Activated T-helper 2 cell treated with anti-CD3 and anti-CD28 coated beads, Interferon-gamma antibody, Interleukin-2, Interleukin-4, amounts not matched to agents 10 μg/mL and 5 μg/mL and 100 μg/mL, durations not matched to agents 14 hours and 24 hours and 36 hours (primary cell): ENCODE results near the gene DNAH3. TPM values are rescaled to one million over a fixed set of nuclear protein-coding genes. Genes with fewer than 3 reads are reported as not detected.

Source experiments
- DNase-seq: peaks from one replicate; pipeline ENCODE4 v3.0.0; 2021; ENCODE audit warnings: low spot score
- H3K27ac Mint-ChIP-seq: one replicate; pipeline ENCODE4 v1.8.0; 2021; ENCODE audit warnings: mixed read lengths
- H3K27me3 Mint-ChIP-seq: one replicate; pipeline ENCODE4 v1.8.0; 2021; ENCODE audit warnings: low read depth, mixed read lengths
- H3K36me3 Mint-ChIP-seq: one replicate; pipeline ENCODE4 v1.8.0; 2021; ENCODE audit warnings: low read depth, mixed read lengths
- H3K4me1 Mint-ChIP-seq: one replicate; pipeline ENCODE4 v1.8.0; 2021; ENCODE audit warnings: low read depth, mixed read lengths
- H3K4me3 Mint-ChIP-seq: one replicate; pipeline ENCODE4 v1.8.0; 2021; ENCODE audit warnings: low read depth, mild to moderate bottlenecking, moderate library complexity, mixed read lengths
- H3K9me3 Mint-ChIP-seq: one replicate; pipeline ENCODE4 v1.8.0; 2021; ENCODE audit warnings: mixed read lengths
- intact Hi-C: fragments of 100-400 bp; cut with micrococcal nuclease; formaldehyde crosslinking; loops from one replicate; pipeline ENCODE4 v1.15.1; 2023
- total RNA-seq: library from RNA; stranded (reverse); gene quantifications from 2 replicates; pipeline ENCODE4 v1.2.3, GENCODE V29; 2022

Gene DNAH3
- total RNA-seq, 1 donor from 2014 or later = 0.02 TPM

- DNase-seq = no peak
- intact Hi-C loops = no loop called here
- Mint-ChIP-seq H3K4me3 (no peak overlapping the region), H3K4me1 (no peaks in the 10 kb centered on the region), H3K27ac (no peak overlapping the region), H3K36me3 (no peaks in the 10 kb centered on the region), H3K9me3 (no peaks in the 10 kb centered on the region), H3K27me3 (peaks cover 4% of the 10 kb centered on the region)
Measured at GRCh38 chr16:21037736-21038135, 112.9 kb downstream of the DNAH3 start.

DNA sequence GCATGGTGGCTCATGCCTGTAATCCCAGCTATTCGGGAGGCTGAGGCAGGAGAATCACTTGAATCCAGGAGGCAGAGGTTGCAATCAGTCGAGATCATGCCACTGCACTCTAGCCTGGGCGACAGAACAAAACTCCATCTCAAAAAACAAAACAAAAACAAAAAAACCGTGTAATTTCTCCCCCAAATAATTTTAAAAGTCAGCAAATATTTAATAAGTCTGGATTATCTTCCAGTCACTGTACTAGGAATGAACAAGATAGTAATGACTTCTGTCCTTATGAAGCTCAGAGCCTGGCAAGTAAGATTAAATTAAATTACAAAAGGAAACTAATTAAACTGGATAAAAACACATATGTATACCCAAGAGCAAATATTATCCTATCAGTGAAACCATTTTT, 113.5 kb downstream of the DNAH3 start:
- intact Hi-C loops = no loop called here
- Mint-ChIP-seq H3K9me3 (no peaks in the 10 kb centered on the region), H3K36me3 (no peaks in the 10 kb centered on the region), H3K27ac (no peak overlapping the region), H3K4me1 (no peaks in the 10 kb centered on the region), H3K27me3 (peaks cover 4% of the 10 kb centered on the region), H3K4me3 (no peak overlapping the region)
- no peak for DNase-seq

DNA sequence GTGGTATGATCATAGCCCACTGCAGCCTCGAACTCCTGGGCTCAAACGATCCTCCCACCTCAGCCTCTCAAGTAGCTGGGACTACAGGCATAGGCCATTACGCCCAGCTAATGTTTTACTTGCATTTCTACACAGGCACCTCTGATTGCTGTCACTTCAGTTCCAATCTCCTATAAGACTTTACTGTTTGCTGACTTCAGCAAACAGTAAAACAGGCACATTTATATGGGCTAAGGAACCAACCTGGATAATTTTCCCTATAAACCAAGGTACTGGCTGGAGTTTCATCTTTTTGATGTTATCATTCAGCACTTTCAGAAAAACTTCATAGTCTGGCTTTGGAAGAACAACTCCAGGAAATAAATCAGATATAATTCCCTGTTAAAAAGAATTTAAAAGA, 114.2 kb downstream of the DNAH3 start:
- no peaks in the 10 kb centered on the region for H3K9me3 Mint-ChIP-seq
- DNase-seq = no peak
- intact Hi-C loops = no loop called here

GRCh38 chr16:21033704-21034103, 116.9 kb downstream of the DNAH3 start:
- Mint-ChIP-seq H3K4me1 (no peaks in the 10 kb centered on the region), H3K4me3 (no peak overlapping the region), H3K27me3 (peaks cover 8% of the 10 kb centered on the region), H3K36me3 (no peaks in the 10 kb centered on the region), H3K27ac (no peak overlapping the region), H3K9me3 (no peaks in the 10 kb centered on the region)
- intact Hi-C loops = no loop called here
- no peak for DNase-seq

More for the DNA sequence above, 114.2 kb downstream of the DNAH3 start:
- no peaks in the 10 kb centered on the region for H3K36me3 Mint-ChIP-seq
- no peak overlapping the region for H3K4me3 Mint-ChIP-seq
- H3K27me3 Mint-ChIP-seq = peaks cover 7% of the 10 kb centered on the region
- H3K27ac Mint-ChIP-seq = no peak overlapping the region
- H3K4me1 Mint-ChIP-seq = no peaks in the 10 kb centered on the region

GRCh38 chr16:21033264-21033663, 117.4 kb downstream of the DNAH3 start:
- H3K4me3 Mint-ChIP-seq = no peak overlapping the region
- H3K27ac Mint-ChIP-seq = no peak overlapping the region
- no peaks in the 10 kb centered on the region for H3K9me3 Mint-ChIP-seq
- no peaks in the 10 kb centered on the region for H3K36me3 Mint-ChIP-seq
- H3K4me1 Mint-ChIP-seq = no peaks in the 10 kb centered on the region
- intact Hi-C loops = no loop called here
- H3K27me3 Mint-ChIP-seq = peaks cover 8% of the 10 kb centered on the region
- DNase-seq = no peak

DNA sequence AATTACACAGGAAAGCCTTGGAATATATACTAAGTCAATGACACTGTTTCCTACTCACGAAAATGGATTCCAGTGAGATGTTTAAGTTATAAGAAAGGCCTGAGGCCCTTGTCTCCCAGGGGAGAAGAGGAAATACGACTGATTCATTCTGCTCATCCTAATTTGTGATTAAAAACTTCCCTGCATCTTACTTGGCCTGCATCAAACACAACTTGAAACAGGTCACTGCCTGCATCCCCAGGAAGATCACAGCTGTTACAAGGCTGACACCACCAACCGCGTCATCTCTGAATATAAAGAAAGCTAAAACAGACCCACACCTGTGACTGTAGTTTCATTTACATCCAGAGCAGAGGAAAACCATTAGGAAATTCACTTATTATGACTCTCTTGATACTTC, 121.9 kb downstream of the DNAH3 start:
- H3K4me3 Mint-ChIP-seq = no peak overlapping the region
- no peaks in the 10 kb centered on the region for H3K9me3 Mint-ChIP-seq

GRCh38 chr16:21026846-21027245, 123.8 kb downstream of the DNAH3 start:
- H3K4me1 Mint-ChIP-seq = peaks cover 10% of the 10 kb centered on the region
- intact Hi-C loops = no loop called here
- no peak overlapping the region for H3K27ac Mint-ChIP-seq
- no peaks in the 10 kb centered on the region for H3K36me3 Mint-ChIP-seq
- no peak for DNase-seq
- no peaks in the 10 kb centered on the region for H3K9me3 Mint-ChIP-seq
- no peak overlapping the region for H3K4me3 Mint-ChIP-seq
- peaks cover 2% of the 10 kb centered on the region for H3K27me3 Mint-ChIP-seq

More for the DNA sequence above, 121.9 kb downstream of the DNAH3 start:
- H3K27ac Mint-ChIP-seq = no peak overlapping the region
- H3K36me3 Mint-ChIP-seq = no peaks in the 10 kb centered on the region
- intact Hi-C loops = no loop called here
- H3K27me3 Mint-ChIP-seq = peaks cover 4% of the 10 kb centered on the region
- H3K4me1 Mint-ChIP-seq = peaks cover 3% of the 10 kb centered on the region
- no peak for DNase-seq

DNA sequence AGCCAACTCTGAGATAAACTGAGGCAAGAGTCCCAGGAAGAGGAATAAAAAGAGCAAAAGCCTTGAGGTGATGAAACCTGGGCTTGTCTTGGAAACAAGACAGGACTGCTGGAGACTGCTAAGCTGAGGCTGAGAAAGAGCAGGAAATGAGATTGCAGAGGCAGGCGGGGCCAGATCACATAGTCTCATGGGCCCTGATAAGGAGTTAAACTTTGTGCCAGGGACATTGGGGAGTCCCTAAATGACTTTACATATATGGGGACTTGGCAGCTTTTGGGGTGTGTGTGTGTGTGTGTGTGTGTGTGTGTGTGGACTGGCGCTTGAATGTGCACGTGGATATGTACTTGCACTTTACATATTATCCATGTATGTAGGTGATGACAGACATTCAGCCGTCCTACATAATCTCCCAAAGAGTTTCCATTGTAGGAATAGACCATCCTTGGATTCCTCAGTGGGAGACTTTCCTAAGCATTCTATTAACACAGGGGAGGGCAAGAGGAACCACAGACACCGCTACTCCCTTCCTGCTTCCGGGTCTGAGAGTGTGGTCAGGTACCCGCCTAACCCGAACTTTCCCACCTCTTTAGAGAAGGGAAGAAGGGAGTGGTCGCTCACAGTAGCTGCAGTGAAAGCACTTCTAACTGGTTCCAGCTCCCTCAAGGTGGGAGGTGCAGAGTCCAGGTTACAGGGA, 127.0 kb downstream of the DNAH3 start:
- intact Hi-C loops = no loop called here
- no peaks in the 10 kb centered on the region for H3K9me3 Mint-ChIP-seq
- DNase-seq = no peak
- H3K4me1 Mint-ChIP-seq = peaks cover 10% of the 10 kb centered on the region
- no peak overlapping the region for H3K27ac Mint-ChIP-seq
- peaks cover 2% of the 10 kb centered on the region for H3K27me3 Mint-ChIP-seq
- H3K36me3 Mint-ChIP-seq = no peaks in the 10 kb centered on the region
- no peak overlapping the region for H3K4me3 Mint-ChIP-seq

- Mint-ChIP-seq H3K27me3 (peaks cover 14% of the 10 kb centered on the region), H3K27ac (no peak overlapping the region), H3K9me3 (no peaks in the 10 kb centered on the region), H3K4me3 (no peak overlapping the region), H3K36me3 (no peaks in the 10 kb centered on the region), H3K4me1 (peaks cover 10% of the 10 kb centered on the region)
- DNase-seq = no peak
- intact Hi-C loops = no loop called here
Measured at GRCh38 chr16:21021316-21021715, 129.3 kb downstream of the DNAH3 start.

DNA sequence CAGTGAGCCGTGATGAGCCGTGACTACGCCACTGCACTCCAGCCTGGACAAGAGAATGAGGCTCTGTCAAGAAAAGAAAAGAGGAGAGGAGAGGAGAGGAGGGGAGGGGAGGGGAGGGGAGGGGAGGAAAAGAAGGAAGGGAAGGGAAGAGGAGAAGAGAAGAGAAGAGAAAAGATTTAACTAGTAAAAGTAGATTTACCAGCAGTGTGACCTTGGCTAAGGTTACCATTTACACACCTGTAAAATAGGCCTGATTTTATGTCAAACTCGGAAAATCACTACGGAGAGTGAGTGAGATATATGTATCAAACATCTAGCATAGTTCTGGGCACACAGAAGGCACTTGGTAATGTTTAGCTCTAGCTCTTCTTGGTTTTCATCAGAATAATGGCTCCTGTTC, 140.8 kb downstream of the DNAH3 start:
- Mint-ChIP-seq H3K4me3 (no peak overlapping the region), H3K4me1 (no peaks in the 10 kb centered on the region), H3K27ac (no peak overlapping the region), H3K9me3 (peaks cover 4% of the 10 kb centered on the region), H3K27me3 (peaks cover 30% of the 10 kb centered on the region), H3K36me3 (no peaks in the 10 kb centered on the region)
- intact Hi-C loops = no loop called here
- DNase-seq = no peak

- peaks cover 27% of the 10 kb centered on the region for H3K27me3 Mint-ChIP-seq
Measured at GRCh38 chr16:21005008-21005407, 145.6 kb downstream of the DNAH3 start.

GRCh38 chr16:21001262-21001661, 149.4 kb downstream of the DNAH3 start:
- H3K9me3 Mint-ChIP-seq = no peaks in the 10 kb centered on the region
- no peak overlapping the region for H3K27ac Mint-ChIP-seq
- H3K4me3 Mint-ChIP-seq = no peak overlapping the region
- H3K36me3 Mint-ChIP-seq = no peaks in the 10 kb centered on the region
- no peak for DNase-seq
- intact Hi-C loops = loop anchor here (2.0 kb wide), 1 partner anchor 150 kb away; no protein-coding TSS in a partner anchor
- H3K4me1 Mint-ChIP-seq = peaks cover 3% of the 10 kb centered on the region
- H3K27me3 Mint-ChIP-seq = peaks cover 10% of the 10 kb centered on the region

More at GRCh38 chr16:21005008-21005407, 145.6 kb downstream of the DNAH3 start:
- Mint-ChIP-seq H3K36me3 (no peaks in the 10 kb centered on the region), H3K9me3 (no peaks in the 10 kb centered on the region), H3K4me3 (no peak overlapping the region), H3K27ac (no peak overlapping the region), H3K4me1 (peaks cover 3% of the 10 kb centered on the region)
- no peak for DNase-seq
- intact Hi-C loops = no loop called here

- H3K27me3 Mint-ChIP-seq = peaks cover 7% of the 10 kb centered on the region
- peaks cover 3% of the 10 kb centered on the region for H3K4me1 Mint-ChIP-seq
- intact Hi-C loops = no loop called here
- DNase-seq = no peak
- no peaks in the 10 kb centered on the region for H3K9me3 Mint-ChIP-seq
- H3K4me3 Mint-ChIP-seq = no peak overlapping the region
- H3K27ac Mint-ChIP-seq = no peak overlapping the region
- no peaks in the 10 kb centered on the region for H3K36me3 Mint-ChIP-seq
Measured at GRCh38 chr16:20997147-20997546, 153.5 kb downstream of the DNAH3 start.
